ENCODE results near the gene CDH26. TPM values are rescaled to one million over a fixed set of nuclear protein-coding genes. Genes with fewer than 3 reads are reported as not detected.
A peak's percentile ranks its signal among the peaks of the same experiment; 100 is the strongest.

Gene CDH26
- total and polyA plus RNA-seq, 9 of the 15 experiments (the other 6 are each of a cell fraction or from before 2014, with no cell fraction given), result 0.07 to 0.13 (median 0.10) TPM; not detected in 4

- H3K4me1 ChIP-seq (replicated peaks in 1 of 2; ENCODE audit: control insufficient read depth in 2 of 2, insufficient read depth in 2 of 2, low read length in 2 of 2), result peaks cover 6 to 14% of the 10 kb centered on the region in 2 experiments; a peak in 4 of 5 replicates
- H3K4me3 ChIP-seq, result peak overlapping the region; percentile 48
- peak overlapping the region; percentile 95 for H3K4me2 ChIP-seq (ENCODE audit: insufficient read depth, low read length)
- H3K9ac ChIP-seq (ENCODE audit: insufficient read depth in 1 of 2, low read depth in 2 of 2, low read length in 2 of 2), result peak overlapping the region; percentile 75 to 77
- peak overlapping the region; percentile 97 for H2AFZ ChIP-seq (ENCODE audit: low read depth, low read length)
- H3K9me1 ChIP-seq (ENCODE audit: control insufficient read depth, insufficient read depth, low read length), result no peaks in the 10 kb centered on the region
- CTCF ChIA-PET (ENCODE audit: low intra/inter-chr PET ratio), result no interaction called here
- DNase-seq (ENCODE audit: extremely low read depth in 1 of 4, low spot score in 3 of 4) (no peak), ATAC-seq (no peak), FAIRE-seq (no peak)
- in situ Hi-C loops (cut with MboI) (no loop called here), intact Hi-C loops (cut with micrococcal nuclease) (no loop called here)
- H3K27ac ChIP-seq (ENCODE audit: extremely low read depth, low read depth, low read length), result peak overlapping the region; percentile 82
- POLR2A ChIA-PET, result interaction anchor here (0.6 to 2.0 kb wide), 8 partner anchors 9 to 1756 kb away, joined by 3 to 6 read pairs (median 4); no protein-coding TSS in a partner anchor
- peaks cover 30% of the 10 kb centered on the region; the same call in 1 of the 3 replicates for H3K36me3 ChIP-seq (ENCODE audit: control insufficient read depth, insufficient read depth, low read length)
- BruUV-seq (replicated peaks), result no TSS peak
- WGBS (ENCODE audit: insufficient coverage, low coverage, missing lambda C conversion rate), result 0% methylated on average over 4 of the region's 4 CpGs
- no peaks in the 10 kb centered on the region for H4K20me1 ChIP-seq (replicated peaks; ENCODE audit: control insufficient read depth, insufficient read depth, low read length)
- peaks cover 17% of the 10 kb centered on the region for H3K79me2 ChIP-seq (ENCODE audit: control insufficient read depth, insufficient read depth, low read length)
- peak in 1 of 2 experiments; percentile 2 for TF ChIP-seq AFF1 (IDR thresholded peaks at IDR 0.05; ENCODE audit: low read depth in 1 of 2, partially characterized antibody in 2 of 2)
- no peak for TF ChIP-seq ZNF77 (CRISPR knock-in tag; IDR thresholded peaks at IDR 0.05)
- TF ChIP-seq GTF2E2 (tag; IDR thresholded peaks at IDR 0.05), result peak; percentile 35; the same call in 1 of the 2 replicates
- 0 out of 2 replicates have a peak, but pooled peaks have one; percentile 7 for TF ChIP-seq HDAC2 (IDR thresholded peaks at IDR 0.05)
- H3K9me3 ChIP-seq (replicated peaks; ENCODE audit: control insufficient read depth, insufficient read depth, low read depth, low read length), result no peaks in the 10 kb centered on the region
- no peaks in the 10 kb centered on the region for H3K27me3 ChIP-seq (ENCODE audit: control insufficient read depth in 2 of 2, insufficient read depth in 2 of 2, low read length in 2 of 2)
These were observed 17.3 kb upstream of the CDH26 start for GRCh38 chr20:59940956-59941294.
